Measurements from ENCODE around the gene RAB5IF. TPM values are rescaled to one million over a fixed set of nuclear protein-coding genes. Genes with fewer than 3 reads are reported as not detected.
A peak's percentile ranks its signal among the peaks of the same experiment; 100 is the strongest.

The RAB5IF gene
- total and polyA plus RNA-seq, 9 of the 15 experiments (the other 6 are each of a cell fraction or from before 2014, with no cell fraction given) = 26.5 to 198 (median 134) TPM

DNA sequence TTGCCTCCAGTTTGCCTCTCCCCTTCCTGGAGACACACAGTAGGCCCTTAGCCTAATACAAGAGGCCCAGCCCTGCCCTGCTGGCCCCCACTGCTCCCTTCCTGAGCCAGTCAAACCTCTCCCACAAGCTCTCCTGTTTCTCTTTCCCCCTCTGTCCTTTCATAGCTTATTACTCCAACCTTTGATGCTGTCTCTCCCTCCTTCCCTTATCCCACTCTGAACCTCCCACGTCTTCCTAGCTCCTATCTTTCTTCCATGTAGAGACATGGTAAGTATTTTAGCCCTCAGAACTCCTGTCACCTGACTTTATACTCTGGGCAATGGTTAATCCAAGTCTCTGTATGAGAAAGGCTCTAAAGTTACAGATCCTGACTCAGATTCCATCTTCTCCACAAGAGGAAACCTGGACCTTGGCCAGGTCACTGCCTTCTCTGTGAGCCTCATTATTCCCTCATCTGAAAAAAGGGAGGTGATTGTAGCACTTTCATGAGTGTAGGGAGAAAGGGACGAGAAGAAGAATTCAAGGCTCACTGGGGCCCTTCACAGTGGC, 25.5 kb upstream of the RAB5IF start (continued):
- TF ChIP-seq, protein P1, sequence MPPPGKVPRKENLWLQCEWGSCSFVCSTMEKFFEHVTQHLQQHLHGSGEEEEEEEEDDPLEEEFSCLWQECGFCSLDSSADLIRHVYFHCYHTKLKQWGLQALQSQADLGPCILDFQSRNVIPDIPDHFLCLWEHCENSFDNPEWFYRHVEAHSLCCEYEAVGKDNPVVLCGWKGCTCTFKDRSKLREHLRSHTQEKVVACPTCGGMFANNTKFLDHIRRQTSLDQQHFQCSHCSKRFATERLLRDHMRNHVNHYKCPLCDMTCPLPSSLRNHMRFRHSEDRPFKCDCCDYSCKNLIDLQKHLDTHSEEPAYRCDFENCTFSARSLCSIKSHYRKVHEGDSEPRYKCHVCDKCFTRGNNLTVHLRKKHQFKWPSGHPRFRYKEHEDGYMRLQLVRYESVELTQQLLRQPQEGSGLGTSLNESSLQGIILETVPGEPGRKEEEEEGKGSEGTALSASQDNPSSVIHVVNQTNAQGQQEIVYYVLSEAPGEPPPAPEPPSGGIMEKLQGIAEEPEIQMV (tag; conservative IDR thresholded peaks at IDR 0.05; ENCODE audit: low read depth) = no peak
- TF ChIP-seq CBX1 (IDR thresholded peaks at IDR 0.05; ENCODE audit: low read depth) = no peak
- no peak for TF ChIP-seq HOXB6 (CRISPR knock-in tag; IDR thresholded peaks at IDR 0.05; ENCODE audit: borderline replicate concordance)
- no peak for TF ChIP-seq SREBF1 (IDR thresholded peaks at IDR 0.05; ENCODE audit: borderline replicate concordance, low read depth, low read length)

DNA sequence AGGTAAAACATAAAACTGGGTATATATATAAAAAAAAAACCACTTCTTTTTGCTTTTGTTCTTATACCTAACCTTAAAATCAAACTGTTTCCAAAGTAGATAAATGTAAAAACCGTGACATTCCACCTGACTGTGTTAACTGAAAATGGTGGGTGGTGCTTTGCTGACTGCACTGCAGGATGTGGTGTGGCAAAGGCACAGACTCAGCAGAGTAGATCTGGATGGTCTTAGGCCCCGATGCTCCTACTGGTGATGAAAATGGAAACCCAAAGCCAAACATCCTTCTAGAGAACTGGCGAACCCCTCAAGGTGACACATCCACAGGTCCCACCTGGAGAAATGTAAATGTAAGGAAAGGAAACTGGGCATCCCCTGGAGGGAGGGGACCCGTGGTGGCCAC, 23.3 kb upstream of the RAB5IF start:
- POLR2A ChIA-PET = no interaction called here
- peaks cover 12% of the 10 kb centered on the region for H3K79me2 ChIP-seq (ENCODE audit: control insufficient read depth, insufficient read depth, low read length)
- H3K4me2 ChIP-seq (ENCODE audit: insufficient read depth, low read length) = no peak overlapping the region
- H3K9me1 ChIP-seq (ENCODE audit: control insufficient read depth, insufficient read depth, low read length) = no peaks in the 10 kb centered on the region
- peaks cover 48% of the 10 kb centered on the region; the same call in 2 of the 3 replicates for H3K36me3 ChIP-seq (ENCODE audit: control insufficient read depth, insufficient read depth, low read length)
- H2AFZ ChIP-seq (ENCODE audit: low read depth, low read length) = no peak overlapping the region
- no peaks in the 10 kb centered on the region; a peak in 1 of 5 replicates for H3K4me1 ChIP-seq (replicated peaks in 1 of 2; ENCODE audit: control insufficient read depth in 2 of 2, insufficient read depth in 2 of 2, low read length in 2 of 2)
- intact Hi-C loops (cut with micrococcal nuclease) (no loop called here), in situ Hi-C loops (cut with MboI) (no loop called here)
- DNase-seq (ENCODE audit: extremely low read depth in 1 of 4, low spot score in 3 of 4) = no peak
- CTCF ChIA-PET (ENCODE audit: low intra/inter-chr PET ratio) = no interaction called here
- H3K9ac ChIP-seq (ENCODE audit: insufficient read depth in 1 of 2, low read depth in 2 of 2, low read length in 2 of 2) = no peak overlapping the region
- FAIRE-seq = no peak
- BruUV-seq (replicated peaks) = TSS peak; percentile 24
- no peaks in the 10 kb centered on the region for H3K27me3 ChIP-seq (ENCODE audit: control insufficient read depth in 2 of 2, insufficient read depth in 2 of 2, low read length in 2 of 2)
- H4K20me1 ChIP-seq (replicated peaks; ENCODE audit: control insufficient read depth, insufficient read depth, low read length) = peaks cover 4% of the 10 kb centered on the region
- H3K4me3 ChIP-seq = no peak overlapping the region
- H3K27ac ChIP-seq (ENCODE audit: extremely low read depth, low read depth, low read length) = no peak overlapping the region
- no peak for TF ChIP-seq PCBP1 (IDR thresholded peaks at IDR 0.05; ENCODE audit: low read depth, low read length, poor library complexity, severe bottlenecking)
- WGBS (ENCODE audit: insufficient coverage, low coverage, missing lambda C conversion rate) = 76% methylated on average over 4 of the region's 4 CpGs
- ATAC-seq = no peak
- H3K9me3 ChIP-seq (replicated peaks; ENCODE audit: control insufficient read depth, insufficient read depth, low read depth, low read length) = no peaks in the 10 kb centered on the region

Measured in K562 (cell line).